Bronchial epithelial cell (primary cell): Measurements from ENCODE around the gene XIRP2. TPM values are rescaled to one million over a fixed set of nuclear protein-coding genes. Genes with fewer than 3 reads are reported as not detected.
A peak's percentile ranks its signal among the peaks of the same experiment; 100 is the strongest.
"Not testable (repeated sequence)": the region's sequence is repeated elsewhere in the genome, so short reads cannot be mapped to it uniquely, and the experiment has no call there.

Source experiments
- DNase-seq: peaks from one replicate; pipeline ENCODE4 v3.0.0-alpha.2; 2010; ENCODE audit warnings: low read depth
- FAIRE-seq: peaks from 2 replicates; lab custom pipeline; 2011; peaks lifted over from hg19 to GRCh38; lab: Jason Lieb, UNC
- H3K27me3 ChIP-seq: 2 replicates; pipeline ENCODE4 v1.5.1; 2011; ENCODE audit warnings: low read length; ENCODE audit not compliant: control insufficient read depth, insufficient read depth
- H3K36me3 ChIP-seq: 2 replicates; pipeline ENCODE4 v1.5.1; 2011; ENCODE audit warnings: low read length; ENCODE audit not compliant: control insufficient read depth, insufficient read depth
- H3K4me3 ChIP-seq: 2 replicates; pipeline ENCODE4 v1.5.1; 2011; ENCODE audit warnings: mild to moderate bottlenecking, low read depth, low read length, control low read depth
- total RNA-seq: library from RNA; depleted of rRNA; stranded (reverse); fragments of >200 nt; gene quantifications from 2 replicates; pipeline ENCODE4 v1.2.1, GENCODE V29; 2014
- TF ChIP-seq, protein P1 (sequence below): IDR thresholded peaks from 2 replicates; pipeline ENCODE4 v1.5.1; 2011; ENCODE audit warnings: mild to moderate bottlenecking, moderate library complexity, low read length, control low read depth, inconsistent platforms; ENCODE audit not compliant: insufficient read depth, severe bottlenecking

The XIRP2 gene
- total RNA-seq, 1 donor from 2014 or later: not detected

DNA sequence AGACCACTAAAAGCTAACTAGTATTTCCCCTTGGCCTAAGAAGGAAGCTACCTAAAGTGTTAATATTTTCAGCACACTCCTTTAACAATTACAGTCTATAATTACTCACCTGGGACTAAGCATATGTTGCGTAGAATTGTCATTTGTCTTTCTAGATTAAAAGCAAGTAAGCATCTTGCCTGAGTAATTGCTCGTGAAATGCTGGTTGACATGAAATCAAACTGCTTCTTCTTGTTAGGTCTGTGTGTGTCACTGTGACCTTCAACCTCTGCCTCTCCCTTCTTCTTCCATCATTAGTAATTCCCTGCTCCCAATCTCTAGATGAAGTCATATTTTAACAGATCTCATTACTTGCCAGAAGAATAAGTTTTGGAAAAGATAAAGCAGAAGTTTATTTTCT lies 212.2 kb downstream of the XIRP2 start:
- TF ChIP-seq, protein P1, sequence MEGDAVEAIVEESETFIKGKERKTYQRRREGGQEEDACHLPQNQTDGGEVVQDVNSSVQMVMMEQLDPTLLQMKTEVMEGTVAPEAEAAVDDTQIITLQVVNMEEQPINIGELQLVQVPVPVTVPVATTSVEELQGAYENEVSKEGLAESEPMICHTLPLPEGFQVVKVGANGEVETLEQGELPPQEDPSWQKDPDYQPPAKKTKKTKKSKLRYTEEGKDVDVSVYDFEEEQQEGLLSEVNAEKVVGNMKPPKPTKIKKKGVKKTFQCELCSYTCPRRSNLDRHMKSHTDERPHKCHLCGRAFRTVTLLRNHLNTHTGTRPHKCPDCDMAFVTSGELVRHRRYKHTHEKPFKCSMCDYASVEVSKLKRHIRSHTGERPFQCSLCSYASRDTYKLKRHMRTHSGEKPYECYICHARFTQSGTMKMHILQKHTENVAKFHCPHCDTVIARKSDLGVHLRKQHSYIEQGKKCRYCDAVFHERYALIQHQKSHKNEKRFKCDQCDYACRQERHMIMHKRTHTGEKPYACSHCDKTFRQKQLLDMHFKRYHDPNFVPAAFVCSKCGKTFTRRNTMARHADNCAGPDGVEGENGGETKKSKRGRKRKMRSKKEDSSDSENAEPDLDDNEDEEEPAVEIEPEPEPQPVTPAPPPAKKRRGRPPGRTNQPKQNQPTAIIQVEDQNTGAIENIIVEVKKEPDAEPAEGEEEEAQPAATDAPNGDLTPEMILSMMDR: no peak
- H3K4me3 ChIP-seq: no peak overlapping the region
- no peaks in the 10 kb centered on the region for H3K36me3 ChIP-seq
- FAIRE-seq (no peak), DNase-seq (peak; percentile 59)
- no peaks in the 10 kb centered on the region for H3K27me3 ChIP-seq

DNA sequence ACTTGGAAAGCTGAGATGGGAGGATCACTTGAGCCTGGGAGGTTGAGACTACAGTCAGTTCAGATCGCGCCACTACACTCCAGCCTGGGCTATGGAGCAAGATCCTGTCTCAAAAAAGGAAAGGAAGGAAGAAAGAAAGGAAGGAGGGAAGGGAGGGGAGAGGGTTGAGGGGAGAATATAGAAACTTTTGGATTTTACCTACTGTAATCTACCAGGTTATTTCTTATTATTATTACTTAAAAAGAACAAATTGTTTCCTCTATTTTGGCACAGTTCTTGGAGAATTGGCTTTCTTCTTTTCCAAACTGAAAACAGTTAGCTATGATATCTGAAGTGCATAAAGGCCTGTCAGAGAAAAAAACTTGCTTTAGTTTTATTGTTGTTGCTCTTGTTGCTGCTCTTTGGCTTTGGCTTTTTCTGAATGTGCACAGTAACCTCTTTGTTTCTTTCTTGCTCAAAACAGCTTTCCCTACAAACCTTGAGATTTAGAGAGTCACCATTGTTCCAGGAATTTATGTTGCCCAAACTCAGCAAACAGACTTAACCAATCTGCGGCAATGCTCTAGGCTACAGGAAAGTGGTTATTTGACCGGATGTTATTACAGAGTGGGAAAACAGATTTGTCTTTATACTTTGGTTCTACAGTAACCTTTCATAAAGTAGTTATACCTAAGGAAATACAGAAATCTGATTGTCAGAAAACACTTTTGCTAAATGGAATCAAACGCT lies 214.9 kb downstream of the XIRP2 start:
- FAIRE-seq (no peak), DNase-seq (peak; percentile 40)
- no peaks in the 10 kb centered on the region for H3K27me3 ChIP-seq
- TF ChIP-seq, protein P1: no peak
- H3K4me3 ChIP-seq: no peak overlapping the region
- H3K36me3 ChIP-seq: no peaks in the 10 kb centered on the region

DNA sequence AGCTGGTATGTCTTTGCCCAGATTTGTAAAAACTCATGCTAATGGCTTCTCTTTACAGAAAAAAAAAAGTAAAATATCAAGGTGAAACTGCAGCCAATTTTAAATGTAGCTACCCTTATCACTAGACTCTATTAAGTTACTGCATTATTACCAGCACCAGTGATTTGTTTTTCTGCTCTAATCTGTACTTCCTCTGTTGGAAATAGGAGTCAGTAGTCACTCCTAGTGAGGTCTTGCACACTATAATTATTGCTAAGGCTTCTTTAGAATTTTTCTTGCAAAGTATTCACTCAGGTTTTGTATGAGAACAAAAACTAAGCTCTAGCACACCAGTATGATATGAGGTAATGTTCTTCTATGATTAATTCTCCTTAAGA lies 215.5 kb downstream of the XIRP2 start:
- TF ChIP-seq, protein P1: no peak
- DNase-seq (peak; percentile 5), FAIRE-seq (no peak)
- H3K27me3 ChIP-seq: no peaks in the 10 kb centered on the region
- H3K36me3 ChIP-seq: no peaks in the 10 kb centered on the region
- H3K4me3 ChIP-seq: no peak overlapping the region

DNA sequence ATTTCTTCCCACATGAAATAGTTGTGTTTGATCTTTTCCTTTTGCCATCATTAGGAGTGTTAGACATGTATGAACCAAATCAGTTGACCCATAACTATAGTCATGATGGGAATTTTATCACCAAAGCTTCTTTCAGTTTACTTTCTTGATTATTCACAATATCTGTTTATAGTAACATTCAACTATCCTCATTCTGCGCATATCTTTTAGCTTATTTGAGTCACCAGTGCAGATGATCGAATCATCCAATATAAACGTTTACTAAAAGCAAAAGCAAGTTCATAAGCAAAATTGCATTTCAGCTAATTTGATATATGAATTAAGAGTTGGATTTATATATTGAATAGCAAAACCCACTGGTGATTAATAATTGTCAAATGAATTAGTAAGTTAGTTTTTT lies 216.4 kb downstream of the XIRP2 start:
- FAIRE-seq (no peak), DNase-seq (no peak)
- Histone ChIP-seq H3K27me3 (no peaks in the 10 kb centered on the region), H3K4me3 (no peak overlapping the region), H3K36me3 (no peaks in the 10 kb centered on the region)
- TF ChIP-seq, protein P1: no peak

DNA sequence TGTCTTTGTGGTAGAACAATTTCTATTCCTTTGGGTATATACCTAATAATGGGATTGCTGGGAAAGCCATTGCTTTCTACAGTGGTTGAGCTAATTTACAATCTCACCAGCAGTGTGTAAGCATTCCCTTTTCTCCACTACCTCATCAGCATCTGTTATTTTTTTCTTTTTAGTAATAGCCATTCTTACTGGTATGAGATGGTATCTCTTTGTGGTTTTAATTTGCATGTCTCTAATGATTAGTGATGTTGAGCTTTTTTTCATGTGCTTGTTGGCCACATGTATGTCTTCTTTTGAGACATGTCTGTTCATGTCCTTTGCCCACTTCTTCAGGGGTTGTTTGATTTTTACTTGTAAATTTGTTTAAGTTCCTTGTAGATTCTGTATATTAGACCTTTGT lies 221.4 kb downstream of the XIRP2 start:
- not testable (repeated sequence) for H3K4me3 ChIP-seq, FAIRE-seq, H3K36me3 ChIP-seq, H3K27me3 ChIP-seq
- peak; percentile 53 for DNase-seq

DNA sequence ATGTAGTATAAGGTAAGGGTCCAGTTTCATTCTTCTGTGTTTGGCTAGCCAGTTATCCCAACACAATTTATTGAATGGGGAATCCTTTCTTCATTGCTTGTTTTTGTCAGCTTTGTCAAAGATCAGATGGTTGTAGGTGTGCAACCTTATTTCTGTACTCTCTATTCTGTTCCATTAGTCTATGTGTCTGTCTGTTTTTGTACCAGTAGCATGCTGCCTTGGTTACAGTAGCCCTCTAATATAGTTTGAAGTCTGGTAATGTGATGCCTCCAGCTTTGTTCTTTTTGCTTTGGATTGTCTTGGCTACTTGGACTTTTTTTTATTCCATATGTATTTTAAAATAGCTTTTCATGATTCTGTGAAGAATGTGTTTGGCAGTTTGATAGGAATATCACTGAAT lies 222.1 kb downstream of the XIRP2 start:
- Histone ChIP-seq H3K4me3 (no peak overlapping the region), H3K27me3 (no peaks in the 10 kb centered on the region), H3K36me3 (no peaks in the 10 kb centered on the region)
- TF ChIP-seq, protein P1: no peak
- DNase-seq (no peak), FAIRE-seq (no peak)
